Kasumi-1 (cell line): ENCODE data around the gene GNE.
"Not testable (repeated sequence)": the region's sequence is repeated elsewhere in the genome, so short reads cannot be mapped to it uniquely, and the experiment has no call there.

Experiments
- DNase-seq, 2 experiments: peaks; one replicate each; lab custom pipeline; 2025; lab: John Stamatoyannopoulos, UW

Gene GNE, protein sequence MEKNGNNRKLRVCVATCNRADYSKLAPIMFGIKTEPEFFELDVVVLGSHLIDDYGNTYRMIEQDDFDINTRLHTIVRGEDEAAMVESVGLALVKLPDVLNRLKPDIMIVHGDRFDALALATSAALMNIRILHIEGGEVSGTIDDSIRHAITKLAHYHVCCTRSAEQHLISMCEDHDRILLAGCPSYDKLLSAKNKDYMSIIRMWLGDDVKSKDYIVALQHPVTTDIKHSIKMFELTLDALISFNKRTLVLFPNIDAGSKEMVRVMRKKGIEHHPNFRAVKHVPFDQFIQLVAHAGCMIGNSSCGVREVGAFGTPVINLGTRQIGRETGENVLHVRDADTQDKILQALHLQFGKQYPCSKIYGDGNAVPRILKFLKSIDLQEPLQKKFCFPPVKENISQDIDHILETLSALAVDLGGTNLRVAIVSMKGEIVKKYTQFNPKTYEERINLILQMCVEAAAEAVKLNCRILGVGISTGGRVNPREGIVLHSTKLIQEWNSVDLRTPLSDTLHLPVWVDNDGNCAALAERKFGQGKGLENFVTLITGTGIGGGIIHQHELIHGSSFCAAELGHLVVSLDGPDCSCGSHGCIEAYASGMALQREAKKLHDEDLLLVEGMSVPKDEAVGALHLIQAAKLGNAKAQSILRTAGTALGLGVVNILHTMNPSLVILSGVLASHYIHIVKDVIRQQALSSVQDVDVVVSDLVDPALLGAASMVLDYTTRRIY

DNA sequence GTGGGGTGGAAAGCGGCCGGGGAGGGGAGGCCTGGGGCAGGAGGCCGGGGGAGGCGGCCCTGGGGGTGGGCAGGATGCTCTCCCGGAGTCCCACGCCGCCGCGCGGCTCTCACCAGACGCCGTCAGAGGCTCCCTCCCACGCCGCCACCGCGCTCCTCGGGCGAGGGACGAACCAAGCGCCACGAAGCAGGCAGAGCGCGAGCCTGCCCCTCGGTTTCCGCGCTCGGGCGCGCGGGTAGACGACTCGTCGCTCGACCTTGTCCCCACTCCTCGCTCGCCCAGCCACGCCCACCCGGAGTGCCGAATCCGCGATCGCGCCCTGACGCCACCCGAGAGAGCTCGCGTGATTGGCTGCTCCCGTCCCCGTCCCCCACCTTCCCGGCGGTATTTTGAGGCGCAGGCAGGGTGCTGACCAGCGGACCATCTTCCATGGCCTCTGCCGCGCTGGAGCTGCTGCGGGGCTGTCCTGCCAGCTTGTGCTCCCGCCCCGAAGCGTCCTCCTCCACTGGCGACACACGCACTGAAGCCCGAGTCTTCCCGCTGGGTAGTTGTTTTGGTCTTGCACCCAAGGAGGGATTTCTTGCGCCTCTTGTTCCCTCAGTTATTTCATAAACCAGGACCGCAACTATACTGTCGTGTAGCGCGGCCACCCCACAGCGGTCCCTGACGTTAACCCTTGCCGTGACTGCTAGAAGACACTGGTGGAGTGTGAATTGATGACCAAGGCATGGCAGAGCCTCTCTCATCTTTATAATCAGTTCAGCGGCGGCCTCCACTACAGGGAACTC lies at the start of gene GNE:
Gene GNE (minus strand): TSS at position 241 of the 788 bp plus-strand sequence. CDS start 9,093 bp downstream, outside the sequence.
- DNase-seq = peak; percentile 30 to 33

DNA sequence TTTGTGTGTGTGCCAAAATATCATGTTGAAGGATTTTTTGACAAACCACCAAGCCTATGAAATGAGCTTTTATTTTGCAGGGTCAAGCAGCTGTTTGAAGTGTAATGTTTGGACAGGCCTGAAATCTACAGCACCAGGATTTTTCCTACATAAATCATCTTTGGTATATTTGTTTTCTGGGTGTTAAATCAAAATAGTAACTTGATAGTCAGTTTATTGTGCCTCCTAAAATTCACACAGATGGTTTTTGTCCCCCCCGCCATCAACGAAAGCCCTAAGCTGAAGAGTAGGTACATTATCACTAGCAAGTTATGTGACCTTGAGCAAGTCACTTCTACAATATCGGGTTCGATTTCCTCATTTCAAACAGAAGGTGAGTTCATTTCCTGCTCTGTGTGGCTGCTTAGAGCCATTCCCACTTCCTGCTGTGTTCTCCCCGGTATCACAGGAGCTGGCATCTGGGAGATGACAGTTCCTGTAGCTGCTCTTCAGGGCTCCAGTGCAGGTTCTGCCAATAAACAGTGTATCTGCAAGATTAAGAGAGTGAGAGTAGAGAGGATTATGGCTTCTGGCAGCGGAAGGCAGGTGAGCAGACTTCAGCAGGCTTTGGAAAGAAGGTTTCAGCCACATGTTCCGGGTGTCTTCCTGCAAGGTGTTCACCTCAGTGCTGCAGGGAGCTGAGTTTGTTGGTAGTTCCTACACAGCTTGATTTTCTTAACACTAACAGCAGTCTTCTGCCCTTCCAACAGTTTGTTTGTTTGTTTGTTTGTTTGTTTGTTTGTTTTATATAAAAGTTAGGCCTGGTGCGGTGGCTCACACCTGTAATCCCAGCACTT lies 48.4 kb upstream of the GNE start:
- DNase-seq = peak in 1 of 2 experiments; percentile 19

DNA sequence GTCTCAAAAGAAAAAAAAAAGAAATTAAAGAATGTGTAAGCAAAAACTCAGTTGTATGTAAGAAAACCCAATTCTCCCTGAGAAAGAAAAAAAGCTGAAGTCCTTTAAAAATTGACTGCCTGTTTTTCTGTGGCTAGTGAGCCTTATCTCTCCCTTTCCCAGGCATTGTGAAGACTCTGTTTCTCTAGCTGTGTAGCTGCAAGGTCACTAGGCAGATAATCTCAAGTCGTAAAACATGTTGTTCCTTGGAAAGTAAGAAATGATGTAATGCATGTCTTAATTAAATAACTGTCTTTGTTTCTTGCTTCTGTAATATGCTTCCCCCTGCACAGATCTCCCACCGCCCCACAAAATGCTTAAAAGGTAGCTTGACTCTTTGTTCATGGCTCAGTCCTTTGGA lies 46.1 kb upstream of the GNE start:
- DNase-seq = not testable (repeated sequence)

DNA sequence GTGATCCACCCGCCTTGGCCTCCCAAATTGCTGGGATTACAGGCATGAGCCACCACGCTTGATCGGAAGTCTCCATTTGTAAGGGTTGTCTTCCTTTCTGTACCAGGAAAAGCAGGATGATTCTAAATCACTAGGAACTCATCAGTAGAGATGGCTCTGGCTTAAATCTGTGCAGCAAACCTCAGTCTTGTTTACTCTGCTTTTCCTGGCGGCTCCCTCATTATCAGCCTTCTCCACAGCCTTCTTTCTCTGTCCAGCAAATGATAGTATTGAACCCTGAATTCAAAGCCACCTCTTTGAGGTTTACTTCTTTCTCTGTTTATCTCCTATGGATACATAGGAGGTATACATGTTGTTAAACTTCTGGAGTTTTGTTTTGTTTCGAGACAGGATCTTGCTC lies 43.0 kb upstream of the GNE start:
- no peak for DNase-seq

DNA sequence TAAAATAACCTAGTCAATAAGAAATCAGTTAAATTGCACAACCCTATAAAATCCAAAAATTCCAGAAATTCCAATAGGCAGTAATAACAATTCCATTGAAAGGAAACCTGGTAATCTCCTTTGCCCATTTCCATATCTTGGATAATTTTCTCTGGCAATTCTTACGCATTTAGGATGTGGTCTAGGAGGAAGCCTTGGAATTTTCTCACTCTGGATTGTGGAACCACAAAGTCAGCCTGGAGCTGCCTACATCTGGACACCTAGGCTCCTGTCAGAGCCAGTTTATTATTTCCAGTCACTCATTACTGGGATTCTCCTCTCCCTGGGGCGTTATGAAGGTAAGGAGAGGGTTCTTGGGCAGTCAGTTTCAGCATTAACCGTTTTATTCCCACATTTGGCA lies 40.3 kb upstream of the GNE start:
- DNase-seq = no peak

DNA sequence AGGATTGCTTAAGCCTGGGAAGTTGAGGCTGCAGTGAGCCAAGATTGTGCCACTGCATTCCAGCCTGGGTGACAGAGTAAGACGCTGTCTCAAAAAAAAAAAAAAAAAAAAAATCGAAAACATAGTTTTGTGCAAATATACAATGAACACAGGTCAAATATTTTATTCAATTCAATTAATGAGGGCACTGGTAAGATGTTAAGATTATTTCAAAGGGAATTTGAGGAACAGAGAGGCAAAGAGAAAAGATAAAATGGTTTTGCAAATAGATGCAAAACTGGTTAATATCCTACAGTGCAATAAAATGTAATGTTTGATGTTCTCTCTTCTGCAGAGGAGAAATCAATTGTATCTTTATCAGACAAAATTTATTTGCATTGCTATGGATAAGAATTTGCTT lies 39.5 kb upstream of the GNE start:
- DNase-seq = no peak

DNA sequence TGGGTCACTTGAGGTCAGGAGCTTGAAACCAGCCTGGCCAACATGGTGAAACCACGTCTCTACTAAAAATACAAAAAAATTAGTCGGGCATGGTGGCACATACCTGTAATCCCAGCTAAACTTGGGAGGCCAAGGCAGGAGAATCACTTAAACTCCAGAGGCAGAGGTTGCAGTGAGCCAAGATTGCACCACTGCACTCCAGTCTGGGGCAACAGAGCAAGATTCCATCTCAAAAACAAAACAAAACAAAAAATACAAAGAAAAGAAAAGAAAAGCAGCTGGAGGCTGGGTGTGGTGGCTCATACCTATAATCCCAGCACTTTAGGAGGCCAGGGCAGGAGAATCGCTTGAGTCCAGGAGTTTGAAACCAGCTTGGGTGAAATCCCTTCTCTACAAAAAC lies 36.7 kb upstream of the GNE start:
- DNase-seq = not testable (repeated sequence)

DNA sequence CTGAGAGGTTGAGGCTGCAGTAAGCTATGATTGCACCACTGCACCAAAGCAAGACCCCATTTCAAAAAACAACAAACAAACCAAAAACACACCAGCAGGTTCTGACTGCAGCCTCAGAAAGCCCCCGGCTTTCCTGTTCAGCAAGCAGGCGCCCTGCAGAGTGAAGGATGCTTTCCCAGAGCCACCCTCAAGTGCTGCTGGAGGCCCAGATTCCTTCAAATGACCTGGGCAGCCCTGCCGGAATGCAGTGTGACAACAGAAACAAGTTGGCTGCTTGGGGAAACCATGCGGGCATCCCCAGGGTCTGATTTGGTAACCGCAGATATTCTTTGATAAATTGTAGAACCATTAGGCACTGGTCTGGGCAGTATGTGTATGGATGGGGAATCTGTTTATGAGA lies 35.7 kb upstream of the GNE start:
- DNase-seq = no peak

DNA sequence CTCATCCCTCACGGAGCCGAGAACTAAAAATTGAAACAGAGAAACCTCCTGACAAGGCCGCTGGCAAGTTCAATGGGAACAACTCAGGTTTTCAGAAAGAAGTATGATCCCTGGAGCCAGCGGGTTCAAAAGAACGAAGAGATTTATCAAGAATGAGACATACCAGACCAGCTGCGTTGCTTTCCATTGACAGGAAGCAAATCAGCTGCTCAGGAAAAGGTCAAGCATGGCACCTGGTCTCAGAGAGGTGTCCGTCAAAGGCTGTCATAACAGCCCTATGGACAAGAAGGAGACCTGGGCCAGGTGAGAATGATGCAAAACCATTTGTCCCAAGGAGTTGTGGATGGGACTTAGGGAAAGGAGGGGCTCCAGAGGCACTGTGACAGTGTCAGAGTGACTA lies 34.9 kb upstream of the GNE start:
- DNase-seq = no peak

DNA sequence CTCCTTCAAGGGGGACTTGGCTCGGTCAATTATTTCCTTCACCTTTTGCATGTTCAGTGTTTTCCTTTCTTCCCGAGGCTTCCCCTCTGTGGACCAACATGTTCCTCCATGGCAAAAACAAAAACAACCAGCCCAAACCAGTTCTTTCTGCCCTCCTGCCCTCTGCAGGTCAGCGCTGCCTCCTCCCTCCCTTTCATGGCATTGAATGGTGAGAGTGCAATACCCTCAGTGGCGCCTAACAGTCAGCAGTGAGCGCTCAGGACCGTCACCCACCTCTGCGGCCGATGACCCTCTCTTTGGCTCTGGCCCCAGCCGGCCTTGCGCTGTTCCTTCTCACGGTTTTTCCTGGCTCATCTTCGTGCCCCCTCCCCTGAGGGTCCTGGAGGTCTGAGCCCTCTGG lies 34.4 kb upstream of the GNE start:
- no peak for DNase-seq

DNA sequence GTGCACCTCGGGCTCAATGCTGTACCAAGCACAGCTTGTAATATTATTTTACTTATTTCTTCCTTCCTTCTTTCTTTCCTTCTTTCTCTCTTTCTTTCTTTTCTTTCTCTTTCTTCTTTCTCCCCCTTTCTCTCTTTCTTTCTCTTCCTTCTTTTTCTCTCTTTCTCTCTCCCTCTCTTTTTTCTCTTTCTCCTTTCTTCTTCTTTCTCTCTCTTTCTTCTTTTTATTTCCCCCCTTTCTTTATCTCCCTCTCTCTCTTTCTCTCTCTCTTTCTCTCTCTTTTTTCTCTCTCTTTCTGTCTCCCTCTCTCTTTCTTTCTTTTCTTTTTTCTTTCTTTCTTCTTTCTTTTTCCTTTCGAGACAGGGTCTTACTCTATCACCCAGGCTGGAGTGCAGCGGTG lies 32.7 kb upstream of the GNE start:
- no peak for DNase-seq

DNA sequence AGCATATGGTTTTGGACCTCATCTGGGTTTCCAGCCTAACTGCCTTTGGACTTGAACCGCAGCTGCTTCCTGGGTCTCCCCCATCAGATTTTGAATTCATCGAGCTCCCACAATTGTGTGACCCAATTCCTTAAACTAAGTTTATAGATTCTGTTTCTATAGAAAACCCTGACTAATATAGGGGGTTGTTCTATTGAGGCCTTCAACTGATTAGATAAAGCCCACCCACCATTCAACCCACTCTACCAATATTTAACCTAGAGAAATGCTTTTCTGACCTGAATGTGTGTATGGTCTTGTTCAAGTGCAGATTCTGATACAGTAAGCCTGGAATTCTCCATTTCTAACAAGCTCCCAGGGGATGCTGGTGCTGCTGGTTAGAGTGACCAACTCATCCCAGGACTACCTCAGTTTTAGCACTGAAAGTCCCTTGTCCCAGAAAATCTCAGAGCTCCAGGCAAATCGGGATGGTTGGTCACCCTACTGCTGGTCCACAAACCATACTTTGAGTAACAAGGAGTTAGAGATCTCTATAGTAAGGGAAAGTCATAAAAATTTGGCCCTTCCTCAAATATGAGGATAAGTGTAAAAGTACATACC lies 31.7 kb upstream of the GNE start:
- no peak for DNase-seq

DNA sequence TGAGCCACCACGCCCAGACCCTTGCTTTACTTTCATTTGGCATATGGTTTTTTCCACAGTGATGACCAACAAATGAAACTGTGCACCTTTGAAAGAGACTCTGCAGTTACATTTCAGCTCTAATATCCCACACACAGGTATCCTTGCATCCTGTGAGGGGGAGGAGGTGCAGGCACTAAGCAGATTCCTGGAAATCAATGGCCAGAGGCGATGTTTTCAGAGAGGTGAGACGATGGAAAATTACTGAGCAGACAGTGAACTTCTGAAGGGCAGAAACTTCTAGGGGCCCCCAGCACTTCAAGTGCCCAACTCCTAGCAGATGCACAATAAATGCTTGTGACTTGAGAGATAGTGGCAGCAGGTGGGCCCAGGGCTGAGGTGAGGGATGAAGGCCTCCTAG lies 29.8 kb upstream of the GNE start:
- no peak for DNase-seq

DNA sequence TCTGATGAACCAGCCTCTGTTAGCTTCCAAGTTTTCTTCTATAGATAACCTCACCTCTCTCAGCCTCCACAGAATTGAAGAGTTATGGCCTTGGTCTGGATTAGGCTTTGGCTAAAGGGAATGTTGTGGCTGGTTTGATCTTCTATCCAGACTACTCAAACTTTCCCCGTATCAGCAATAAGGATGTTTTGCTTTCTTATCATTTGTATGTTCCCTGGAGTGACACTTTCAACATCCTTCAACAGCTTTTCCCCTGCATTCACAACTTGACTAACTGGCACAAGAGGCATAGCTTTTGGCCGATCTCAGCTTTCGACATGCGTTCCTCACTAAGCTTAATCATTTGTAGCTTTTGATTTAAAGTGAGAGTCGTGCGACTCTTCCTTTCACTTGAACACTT lies 28.1 kb upstream of the GNE start:
- no peak for DNase-seq

DNA sequence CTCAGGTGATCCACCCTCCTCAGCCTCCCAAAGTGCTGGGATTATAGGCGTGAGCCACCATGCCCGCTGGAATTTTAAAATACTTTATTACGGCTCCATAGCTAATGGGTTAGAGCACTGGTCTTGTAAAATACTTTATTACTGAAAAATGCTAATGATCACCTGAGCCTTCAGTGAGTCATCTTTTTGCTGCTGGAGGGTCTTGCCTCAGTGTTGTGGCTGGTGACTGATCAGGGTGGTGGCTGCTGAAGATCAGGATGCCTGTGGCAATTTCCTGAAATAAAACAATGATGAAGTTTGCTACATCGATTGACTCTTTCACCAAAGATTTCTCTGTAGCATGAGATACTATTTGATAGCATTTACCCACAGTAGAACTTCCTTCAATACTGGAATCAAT lies 26.0 kb upstream of the GNE start:
- DNase-seq = no peak

DNA sequence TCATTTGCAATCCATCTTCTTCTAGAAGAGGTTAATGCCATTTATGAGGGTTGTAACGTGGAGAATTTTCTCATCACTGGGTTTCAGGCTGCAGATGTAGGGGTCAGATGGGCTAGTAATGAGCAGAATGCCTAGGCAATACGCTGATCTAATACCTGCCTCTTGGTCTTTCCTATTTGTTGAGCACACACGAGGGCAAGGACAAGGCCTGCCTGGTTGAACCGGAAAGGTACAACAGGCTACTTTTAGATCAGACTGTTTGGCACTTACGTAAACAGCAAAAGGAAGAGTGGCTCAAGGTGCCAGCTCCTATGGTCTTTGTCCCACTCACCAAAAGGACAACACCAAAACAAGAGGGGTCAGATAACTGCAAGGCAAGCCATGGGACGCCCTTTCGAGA lies 24.0 kb upstream of the GNE start:
- no peak for DNase-seq

DNA sequence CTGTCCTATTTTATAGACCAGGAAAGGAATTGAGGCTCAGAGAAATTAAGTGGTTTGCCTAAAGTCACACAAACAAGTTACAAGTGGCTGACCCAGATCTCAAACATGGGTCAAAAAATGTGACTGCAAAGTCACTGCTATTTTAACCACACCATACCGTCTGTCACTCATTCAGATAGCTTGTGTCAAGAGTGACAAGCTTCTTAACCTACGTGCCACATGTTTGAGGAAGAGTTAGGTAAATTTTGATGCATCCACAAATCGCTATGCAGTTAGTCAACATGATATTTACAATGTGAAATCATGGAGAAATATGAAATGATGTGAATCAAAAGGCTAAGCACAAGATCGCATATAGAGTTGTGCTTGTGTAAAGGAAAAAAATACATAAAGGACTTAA lies 22.7 kb upstream of the GNE start:
- DNase-seq = no peak

DNA sequence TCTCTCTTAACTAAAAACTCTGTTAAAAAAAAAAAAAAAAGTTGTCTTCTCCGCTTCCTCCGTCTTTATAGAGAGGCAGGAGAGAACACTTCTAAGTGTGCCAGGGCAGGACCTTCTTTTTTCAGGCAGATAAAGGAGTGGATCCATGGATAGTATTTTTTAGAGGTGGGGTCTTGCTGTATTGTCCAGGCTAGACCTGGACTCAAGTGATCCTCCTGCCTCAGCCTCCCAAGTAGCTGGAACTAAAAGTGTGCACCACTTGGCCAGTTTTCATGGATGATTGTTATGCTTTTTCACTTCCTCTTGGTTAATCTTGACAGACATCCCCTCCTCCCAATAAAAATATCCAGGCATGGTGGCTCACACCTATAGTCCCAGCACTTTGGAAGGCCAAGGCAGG lies 20.0 kb upstream of the GNE start:
- DNase-seq = no peak

DNA sequence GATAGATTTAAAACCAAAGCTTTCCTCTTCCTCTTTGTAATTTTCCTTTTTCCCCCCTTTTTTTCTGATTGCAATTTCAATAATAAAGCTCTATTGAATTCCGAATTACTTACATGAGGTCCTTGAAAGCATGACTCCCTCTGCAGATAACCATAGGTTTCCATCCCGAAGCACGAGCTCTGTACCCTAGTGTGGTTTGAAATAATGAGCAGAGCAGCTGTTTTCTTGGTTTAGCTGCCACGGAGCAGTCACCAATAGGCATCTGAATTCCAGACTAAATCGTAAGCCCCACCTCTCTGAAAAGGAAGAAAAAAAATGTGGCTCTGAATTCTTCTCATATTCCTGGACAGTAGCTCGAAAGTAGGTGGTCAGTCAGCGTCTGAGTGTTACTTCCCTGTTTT lies 18.5 kb upstream of the GNE start:
- DNase-seq = no peak

DNA sequence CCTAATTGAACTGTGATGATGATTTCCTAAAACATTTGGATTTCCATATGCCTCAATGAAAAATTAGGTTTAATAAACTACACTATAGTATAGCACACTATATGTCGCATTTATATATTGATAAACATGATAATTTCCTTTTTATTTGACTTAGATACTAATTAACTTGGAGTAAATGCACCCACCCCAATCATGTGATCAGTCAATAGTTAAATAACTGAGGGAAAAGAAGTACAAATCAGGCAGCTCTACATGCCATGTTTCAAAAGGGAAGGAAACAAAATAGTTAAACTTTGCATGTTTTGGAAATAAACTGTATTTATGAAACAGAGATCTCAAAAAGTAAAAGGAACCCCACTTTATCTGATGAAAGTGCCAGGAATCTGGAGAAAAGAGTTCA lies 18.0 kb upstream of the GNE start:
- no peak for DNase-seq

DNA sequence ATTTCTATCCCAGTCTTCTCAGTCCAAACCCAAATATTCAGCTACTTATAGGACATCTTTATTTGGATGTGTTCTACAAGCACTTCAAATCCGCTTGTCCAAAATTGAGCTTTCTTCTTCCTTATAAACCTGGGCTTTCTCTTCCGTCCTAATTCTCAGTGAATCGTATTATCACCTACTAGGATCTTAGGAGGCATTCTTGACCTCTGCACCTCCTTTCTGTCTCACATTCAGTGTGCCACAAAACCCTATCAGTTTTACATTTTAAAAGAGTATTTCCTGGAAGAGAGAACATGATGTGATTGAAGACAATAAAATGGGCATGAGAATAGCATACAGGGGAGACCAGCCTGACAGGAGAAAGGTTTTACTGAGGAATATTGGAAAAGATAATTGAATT lies 16.8 kb upstream of the GNE start:
- no peak for DNase-seq

DNA sequence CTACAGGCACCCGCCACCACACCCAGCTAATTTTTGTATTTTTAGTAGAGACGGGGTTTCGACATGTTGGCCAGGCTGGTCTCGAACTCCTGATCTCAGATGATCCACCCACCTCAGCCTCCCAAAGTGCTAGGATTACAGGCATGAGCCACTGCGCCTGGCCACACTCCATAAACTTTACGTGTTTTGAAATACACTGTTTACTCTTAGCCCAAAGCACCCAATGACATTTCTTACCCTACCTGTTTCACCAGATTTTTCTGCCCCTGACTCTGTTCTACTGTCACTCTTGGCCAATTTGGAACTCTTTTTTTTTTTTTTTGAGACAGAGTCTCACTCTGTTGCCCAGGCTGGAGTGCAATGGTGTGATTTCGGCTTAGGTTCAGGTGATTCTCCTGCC lies 15.1 kb upstream of the GNE start:
- DNase-seq = not testable (repeated sequence)
